DMS53 (cell line): Measurements from ENCODE around the gene IL18R1.
"Not testable (repeated sequence)": the region's sequence is repeated elsewhere in the genome, so short reads cannot be mapped to it uniquely, and the experiment has no call there.

ENCODE experiments used
- DNase-seq: peaks from one replicate; lab custom pipeline; 2025; lab: John Stamatoyannopoulos, UW

Gene IL18R1, protein sequence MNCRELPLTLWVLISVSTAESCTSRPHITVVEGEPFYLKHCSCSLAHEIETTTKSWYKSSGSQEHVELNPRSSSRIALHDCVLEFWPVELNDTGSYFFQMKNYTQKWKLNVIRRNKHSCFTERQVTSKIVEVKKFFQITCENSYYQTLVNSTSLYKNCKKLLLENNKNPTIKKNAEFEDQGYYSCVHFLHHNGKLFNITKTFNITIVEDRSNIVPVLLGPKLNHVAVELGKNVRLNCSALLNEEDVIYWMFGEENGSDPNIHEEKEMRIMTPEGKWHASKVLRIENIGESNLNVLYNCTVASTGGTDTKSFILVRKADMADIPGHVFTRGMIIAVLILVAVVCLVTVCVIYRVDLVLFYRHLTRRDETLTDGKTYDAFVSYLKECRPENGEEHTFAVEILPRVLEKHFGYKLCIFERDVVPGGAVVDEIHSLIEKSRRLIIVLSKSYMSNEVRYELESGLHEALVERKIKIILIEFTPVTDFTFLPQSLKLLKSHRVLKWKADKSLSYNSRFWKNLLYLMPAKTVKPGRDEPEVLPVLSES

DNA sequence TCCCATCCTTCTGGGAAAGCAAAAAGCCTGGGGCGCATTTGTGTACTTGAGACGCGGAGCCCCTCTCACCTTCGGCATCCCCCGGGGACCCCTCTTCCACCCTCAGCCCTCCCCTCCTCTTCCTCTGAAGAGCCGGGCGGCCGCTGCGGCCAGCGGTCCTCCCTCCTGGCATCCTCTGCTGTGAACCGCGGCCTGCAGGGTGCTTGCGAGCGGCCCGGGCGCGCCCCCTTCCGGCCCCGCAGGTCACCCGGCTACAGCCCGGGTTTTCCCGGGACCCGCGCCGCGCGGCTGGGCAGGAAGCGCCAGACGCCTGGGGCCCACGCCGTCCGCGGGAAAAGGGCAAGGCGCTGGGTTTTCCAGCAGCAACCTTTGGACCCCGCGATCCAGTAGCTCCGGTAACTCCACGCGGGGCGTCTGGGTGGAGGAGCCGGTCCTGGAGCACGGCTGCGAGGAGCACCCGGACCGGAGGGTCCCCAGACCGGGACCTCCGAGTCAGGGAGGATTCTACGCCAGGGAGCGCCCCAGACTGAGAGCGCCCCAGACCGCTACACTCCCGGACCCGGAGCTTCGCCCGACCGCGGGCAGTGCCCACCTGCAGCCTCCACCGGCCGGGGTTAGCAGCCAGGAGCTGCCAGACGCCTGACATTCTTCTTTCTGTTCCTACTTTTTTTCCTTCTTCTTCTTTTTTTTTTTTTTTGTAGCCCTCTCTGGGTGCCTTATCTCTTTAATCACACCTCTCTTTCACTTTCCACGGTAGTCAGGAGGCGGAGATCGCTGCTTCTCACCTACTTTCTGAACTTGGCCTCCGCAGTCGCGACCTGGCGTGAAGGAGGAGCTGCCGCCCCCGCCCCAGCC is at the start of gene IL18R1:
Gene IL18R1, plus strand, starts transcription at position 271 of the 855 bp plus-strand sequence. CDS start 6,865 bp downstream, outside the sequence.
- DNase-seq: peak; percentile 95

DNA sequence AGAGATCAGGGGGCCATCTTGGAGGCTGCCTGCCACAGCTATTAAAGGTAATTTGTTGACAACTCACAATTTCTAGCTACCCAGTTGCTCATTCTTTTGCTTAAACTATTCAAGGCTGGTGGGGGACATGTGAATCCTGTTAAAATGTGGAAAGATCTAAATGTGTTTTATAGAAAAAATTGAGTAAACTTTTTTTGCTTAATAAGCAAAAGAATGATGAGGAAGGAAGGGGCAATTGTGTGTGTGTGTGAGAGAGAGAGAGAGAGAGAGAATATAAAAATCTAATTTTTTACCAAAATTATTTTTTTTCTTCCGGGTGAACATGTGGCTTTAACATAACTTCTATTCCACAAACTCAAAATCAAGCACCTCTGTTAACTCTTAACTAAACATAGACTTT is 49.5 kb upstream of the IL18R1 start:
- DNase-seq: no peak

DNA sequence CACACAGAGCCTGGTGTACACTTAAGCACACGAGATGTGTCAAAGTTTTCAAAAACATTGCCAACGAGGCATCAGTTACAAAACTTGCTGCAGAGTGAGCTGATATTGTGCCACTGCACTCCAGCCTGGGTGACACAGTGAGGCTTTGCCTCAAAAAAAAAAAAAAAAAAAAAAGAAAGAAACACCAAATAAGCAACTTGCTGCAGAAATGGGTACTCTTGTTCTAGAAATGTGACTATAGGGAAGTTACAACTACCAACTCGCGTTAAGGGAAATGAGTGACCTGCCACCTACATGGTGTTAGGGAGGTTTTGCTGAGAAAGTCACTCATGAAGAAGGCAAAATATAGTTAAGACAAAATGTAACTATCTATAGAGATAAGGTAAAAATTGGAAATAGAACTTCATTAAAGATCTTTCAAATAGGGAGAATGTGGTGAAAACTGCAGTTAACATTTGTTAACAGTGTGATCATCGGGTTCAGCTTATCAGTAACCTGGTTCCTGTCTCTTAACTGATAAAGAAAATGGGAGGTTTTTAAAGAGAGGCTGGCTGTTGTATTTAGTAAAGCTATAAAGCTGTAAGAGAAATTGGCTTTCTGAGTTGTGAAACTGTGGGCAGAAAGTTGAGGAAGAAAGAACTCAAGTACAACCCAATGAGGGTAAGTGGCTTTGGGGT is 44.5 kb upstream of the IL18R1 start, which contains the start of gene IL1RL1:
Gene IL1RL1, plus strand, starts transcription at position 600 of the 677 bp plus-strand sequence. CDS start 26,702 bp downstream, outside the sequence.
- no peak for DNase-seq

DNA sequence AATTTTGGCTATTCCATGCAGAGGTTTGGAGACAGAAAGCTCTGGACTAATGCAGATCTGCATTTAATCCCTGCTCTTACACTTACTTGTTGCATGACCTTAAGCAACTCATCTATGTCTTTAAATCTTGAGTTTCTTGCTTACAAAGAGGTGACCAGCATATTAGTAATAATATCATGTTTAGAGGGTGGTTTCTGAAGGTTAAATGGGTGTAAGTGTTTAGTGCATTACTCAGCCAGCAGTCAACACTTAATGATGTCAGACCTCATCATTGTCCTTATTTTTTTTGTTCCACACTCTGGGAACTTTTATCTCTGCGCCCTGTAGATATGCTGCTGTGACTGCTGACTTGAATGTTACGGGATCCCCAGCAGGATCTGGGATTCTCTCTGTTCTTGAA is 42.6 kb upstream of the IL18R1 start:
- DNase-seq: no peak

DNA sequence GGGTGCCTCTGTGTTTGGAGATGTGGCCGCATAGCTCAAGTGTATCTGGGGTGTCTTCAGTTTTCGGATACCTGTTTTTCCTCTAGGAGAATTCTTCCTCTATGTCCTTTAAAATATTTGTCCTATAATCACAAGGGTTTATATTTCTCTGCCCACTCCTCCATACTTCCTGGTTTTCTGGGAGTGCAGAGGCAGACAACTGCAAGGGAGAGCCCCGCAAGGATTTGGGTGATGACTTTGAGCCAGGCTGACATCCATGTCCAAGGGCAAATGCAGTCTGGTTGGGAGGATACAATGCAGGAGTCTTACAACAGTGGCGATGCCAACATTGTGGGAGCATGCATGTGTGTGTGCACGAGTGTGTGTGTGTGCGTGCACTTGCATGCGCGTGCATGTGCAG is 42.1 kb upstream of the IL18R1 start:
- no peak for DNase-seq

DNA sequence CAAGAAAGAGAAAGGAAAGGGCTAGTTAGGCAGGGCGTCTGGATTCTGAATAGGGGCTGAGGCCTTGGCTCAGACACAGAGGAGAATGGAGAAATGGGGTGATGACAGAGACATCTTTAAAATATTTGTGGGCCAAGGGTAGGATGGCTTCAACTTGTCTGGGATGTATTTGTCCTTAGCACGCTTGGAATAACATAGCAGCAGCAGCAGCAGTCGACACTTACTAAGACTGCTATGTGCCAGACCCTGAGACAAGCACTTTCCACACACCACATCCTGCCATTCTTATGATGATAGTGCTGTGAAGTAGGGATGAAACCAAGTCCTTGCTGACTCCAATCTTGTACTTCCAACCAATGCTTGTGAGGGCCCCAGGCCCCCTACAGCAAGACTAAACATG is 41.6 kb upstream of the IL18R1 start:
- no peak for DNase-seq

DNA sequence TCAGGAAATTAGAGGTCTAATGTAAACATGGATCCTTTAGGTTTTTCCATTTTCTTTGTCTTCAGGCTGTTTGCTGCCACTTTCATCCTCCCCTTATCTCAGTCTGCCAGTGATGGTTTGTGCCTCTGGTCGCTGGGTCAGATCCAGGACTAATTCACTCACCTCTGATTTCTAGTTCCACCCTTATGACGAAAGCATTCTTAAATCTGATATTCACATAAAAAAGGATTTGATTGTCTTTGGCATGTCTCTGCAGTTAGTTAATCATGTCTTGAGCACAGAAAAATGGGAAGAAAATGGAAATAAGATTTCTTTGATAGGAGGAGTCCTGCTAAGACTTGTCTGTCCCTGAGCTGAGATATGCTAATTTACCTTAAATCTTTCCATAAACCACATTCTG is 39.7 kb upstream of the IL18R1 start:
- DNase-seq: no peak

DNA sequence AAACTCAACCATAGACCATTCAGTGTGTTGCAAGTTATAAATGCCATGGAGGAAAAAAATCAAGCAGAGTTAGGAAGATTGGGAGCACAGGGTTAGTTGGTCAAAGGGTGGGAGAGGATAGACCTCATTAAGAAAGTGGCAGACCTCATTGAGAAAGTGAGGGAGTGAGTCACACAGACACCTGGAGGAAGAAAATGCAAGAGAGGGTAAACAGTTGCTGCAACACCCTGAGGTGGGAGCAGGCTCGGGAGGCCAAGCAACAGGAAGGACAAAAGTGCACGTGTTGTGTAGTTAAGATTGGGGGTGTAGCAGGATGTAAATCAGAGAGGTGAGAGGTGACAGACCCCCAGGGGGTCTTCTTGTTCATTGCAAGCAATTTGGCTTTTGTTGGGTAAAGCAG is 37.9 kb upstream of the IL18R1 start:
- DNase-seq: peak; percentile 23

DNA sequence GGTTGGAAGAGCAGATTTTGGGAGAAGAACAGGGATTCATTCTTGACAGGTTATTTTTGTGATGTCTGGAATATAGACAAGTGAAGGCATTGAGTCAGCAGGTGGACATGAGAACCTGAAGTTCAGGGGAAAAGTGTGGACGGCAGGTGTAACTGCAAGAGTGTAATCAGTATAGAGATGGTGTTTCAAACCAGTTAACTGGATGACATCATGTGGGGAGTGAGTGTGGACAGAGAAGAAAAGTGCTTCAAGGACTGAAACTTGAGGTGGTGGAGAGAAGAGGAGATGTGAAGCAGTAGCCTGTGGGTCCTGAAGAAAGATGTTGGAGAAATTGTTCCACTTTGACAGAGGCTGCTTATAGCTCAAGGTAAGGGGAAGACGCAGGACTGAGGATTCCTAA is 37.2 kb upstream of the IL18R1 start:
- peak; percentile 66 for DNase-seq

DNA sequence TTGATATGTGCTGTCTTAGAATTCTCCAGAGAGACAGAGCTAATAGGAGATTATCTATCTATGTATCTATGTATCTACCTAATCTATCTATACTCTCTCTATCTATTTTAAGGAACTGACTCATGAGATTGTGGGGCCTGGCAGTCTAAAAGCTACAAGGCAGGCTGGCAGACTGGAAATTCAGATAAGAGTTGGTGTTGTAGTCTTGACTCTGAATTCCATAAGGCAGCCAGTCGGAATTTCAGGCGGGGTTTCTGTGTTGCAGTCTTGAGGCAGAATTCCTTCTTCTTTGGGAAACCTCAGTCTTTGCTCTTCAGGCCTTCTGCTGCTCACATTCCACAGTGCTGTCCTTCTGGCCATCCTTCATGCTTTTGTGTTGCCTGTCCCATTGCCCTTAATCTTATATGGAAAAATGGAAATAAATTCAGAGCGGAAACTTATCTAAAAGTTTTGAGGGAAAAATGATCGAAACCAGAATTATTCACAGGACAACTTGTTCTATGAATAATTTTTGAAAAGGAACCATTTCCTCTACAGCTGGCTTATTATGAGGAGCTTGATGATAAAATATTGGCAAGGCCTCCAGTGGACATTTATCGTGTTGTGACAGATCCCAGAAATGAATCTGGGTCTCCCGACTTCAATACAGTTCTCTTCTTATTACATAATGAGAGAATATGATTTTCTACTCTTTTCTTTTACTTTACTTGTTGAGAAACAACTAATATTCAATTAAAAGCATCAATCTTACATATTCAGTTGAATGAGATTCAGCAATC is 33.5 kb upstream of the IL18R1 start:
- no peak for DNase-seq

DNA sequence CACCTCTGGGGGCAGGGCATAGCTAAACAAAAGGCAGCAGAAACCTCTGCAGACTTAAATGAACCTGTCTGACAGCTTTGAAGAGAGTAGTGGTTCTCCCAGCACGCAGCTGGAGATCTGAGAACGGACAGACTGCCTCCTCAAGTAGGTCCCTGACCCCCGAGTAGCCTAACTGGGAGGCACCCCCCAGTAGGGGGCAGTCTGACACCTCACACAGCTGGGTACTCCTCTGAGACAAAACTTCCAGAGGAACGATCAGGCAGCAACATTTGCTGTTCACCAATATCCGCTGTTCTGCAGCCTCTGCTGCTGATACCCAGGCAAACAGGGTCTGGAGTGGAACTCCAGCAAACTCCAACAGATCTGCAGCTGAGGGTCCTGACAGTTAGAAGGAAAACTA is 30.7 kb upstream of the IL18R1 start:
- DNase-seq: not testable (repeated sequence)

DNA sequence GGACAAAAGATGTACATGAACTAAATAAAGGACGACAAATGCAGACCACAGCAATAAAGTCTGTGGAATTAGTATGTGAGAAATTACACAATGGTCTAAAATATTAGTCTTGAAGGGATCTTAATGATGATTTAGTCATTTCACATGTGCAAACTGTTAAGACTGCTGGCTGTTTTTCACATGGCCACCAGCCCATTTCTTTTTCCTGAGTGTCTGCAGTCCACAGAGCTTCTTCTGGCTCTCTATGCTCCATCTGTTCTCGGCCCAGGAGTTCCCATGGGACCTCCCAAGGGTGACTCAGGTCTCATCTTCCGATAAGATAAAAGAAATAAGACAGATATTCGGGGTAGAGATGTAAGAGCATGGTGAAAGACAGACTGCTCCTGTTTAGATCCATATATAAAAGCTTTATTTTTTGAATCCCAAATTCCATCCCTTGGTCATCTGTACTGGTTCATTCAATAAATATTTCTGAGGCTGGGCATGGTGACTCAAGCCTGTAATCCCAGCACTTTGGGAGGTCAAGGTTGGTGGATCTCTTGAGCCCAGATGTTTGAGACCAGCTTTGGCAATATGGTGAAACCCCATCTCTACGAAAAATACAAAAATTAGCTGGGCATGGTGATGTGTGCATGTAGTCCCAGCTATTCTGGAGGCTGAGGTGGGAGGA is 24.1 kb upstream of the IL18R1 start:
- no peak for DNase-seq

DNA sequence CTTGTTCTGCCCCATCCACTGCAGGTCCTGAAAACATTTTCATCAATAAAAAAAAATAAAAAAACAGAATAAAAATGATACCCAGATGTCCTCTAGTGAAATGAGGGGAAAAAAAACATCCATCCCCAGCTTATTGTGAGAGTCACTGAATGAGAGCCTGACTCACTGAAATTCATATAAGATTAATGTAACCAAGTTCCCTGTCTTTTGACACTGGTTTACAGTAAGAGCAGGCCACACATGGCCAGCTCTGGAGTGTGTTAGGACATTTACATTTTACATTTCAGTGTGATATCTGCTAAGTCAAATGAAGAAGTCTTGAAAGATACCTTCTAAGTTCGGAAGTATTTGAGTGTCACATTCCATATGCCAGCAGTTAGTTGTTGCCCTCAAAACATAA is 21.1 kb upstream of the IL18R1 start:
- DNase-seq: no peak

DNA sequence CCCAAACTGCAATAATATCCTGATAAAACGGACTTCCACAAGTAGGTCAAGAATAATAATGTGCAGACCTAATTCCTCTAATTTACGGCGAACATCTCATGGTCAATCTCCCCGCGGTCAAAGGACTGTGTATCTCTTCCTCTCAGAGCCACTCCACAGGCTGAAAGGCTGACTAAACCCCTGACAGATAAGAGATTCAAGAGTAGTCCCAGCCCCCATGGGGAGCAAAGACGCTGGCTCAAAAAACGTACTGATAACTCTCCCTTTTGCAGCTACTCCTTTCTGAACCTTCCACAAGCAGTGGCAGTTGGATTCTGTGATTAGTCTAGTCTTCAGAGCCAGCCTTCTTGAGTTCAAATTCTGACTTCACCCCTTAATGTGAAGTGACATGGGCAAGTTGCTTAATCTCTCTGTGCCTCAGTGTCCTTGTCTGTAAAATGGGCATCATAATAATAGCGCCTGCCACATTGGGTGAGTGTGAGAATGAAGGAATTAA is 19.7 kb upstream of the IL18R1 start:
- DNase-seq: no peak

DNA sequence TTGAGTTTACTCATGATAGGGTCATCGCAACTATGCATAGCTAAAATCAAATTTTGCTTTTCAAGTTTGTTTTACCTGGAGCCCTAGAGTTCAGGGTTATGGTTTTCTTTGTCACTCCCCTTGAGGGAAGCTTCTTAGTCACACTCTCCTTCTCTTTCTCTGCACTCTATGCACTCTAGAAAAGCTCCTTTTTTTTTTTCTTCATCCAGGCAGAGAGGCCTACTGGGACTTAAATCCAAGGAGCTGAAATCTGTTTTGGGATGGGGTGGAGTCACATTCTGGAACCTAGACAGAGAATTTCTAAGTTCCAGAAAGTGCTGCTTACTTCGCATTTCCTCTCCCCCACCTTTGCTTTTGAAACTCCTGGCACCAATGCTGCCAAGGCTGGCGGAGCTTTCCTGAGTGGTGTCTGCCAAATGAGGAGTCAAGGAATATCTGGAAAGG is 19.1 kb upstream of the IL18R1 start:
- no peak for DNase-seq

DNA sequence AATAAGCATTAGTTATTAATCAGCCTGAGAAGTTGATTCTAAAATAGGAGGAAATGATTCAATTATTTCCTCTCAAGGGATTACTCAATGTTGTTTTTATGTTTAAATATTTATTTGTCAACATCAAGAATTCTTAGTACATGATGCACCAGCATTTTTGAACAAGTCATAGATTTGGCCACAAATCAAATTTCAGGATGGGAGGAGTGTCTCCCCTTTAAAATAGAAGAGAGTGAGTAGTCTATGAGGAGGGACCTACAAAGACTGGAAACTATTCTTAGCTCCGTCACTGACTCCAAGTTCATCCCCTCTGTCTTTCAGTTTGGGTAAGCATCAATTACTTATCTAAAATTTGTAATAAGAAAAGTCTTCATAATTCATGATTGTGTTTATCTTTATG is 18.6 kb upstream of the IL18R1 start:
- DNase-seq: no peak

DNA sequence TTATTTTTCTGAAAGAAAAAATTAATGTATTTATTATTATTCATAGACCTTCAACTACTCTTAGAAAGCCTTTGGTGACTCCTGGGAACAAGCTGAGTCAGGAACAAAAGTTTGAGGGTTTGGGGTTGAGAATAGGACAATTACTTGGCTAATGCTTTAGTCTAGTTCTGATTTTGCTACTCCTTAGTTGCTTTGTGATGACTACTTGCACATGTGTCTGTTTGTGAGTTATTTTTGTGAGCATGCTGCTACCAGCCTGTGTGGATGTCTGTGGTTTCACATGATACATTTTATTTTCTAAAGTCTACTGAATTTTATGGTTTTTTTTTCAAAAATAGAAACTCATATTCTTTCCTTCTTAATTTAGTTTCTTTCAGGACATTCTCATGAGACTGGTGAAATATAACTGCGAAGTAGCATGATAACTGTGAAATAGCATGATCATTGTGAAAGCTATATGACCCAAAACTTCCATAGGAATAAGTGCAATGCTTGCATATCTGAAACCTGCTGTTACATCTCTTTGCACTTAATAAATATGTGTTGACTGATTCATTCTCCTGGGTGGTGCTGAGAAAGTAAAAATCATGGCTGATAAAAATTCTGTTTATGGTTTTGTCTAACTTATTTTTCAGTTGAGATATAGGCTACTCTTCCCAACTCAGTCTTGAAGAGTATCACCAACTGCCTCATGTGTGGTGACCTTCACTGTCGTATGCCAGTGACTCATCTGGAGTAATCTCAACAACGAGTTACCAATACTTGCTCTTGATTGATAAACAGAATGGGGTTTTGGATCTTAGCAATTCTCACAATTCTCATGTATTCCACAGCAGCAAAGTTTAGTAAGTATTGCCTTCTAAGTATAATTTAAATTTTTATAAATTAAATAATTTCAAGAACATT is 17.9 kb upstream of the IL18R1 start:
- no peak for DNase-seq

DNA sequence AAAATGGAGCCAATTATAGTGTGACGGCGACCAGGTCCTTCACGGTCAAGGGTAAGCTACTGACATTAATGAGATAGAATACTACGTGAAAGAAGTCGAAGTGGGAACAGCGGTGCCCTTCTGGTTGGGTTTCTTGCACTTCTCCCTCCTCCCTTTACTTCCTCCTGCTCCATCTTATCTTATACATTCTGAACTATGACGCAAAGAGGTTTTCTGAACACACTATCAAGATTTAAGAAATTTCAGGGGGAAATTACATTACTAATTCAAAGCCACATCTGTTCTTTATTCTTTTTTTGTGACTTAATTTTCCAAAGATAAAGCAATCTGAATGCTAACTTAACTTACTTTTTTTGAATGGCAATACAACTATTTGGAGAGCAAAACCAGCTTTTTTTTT is 14.8 kb upstream of the IL18R1 start:
- no peak for DNase-seq

DNA sequence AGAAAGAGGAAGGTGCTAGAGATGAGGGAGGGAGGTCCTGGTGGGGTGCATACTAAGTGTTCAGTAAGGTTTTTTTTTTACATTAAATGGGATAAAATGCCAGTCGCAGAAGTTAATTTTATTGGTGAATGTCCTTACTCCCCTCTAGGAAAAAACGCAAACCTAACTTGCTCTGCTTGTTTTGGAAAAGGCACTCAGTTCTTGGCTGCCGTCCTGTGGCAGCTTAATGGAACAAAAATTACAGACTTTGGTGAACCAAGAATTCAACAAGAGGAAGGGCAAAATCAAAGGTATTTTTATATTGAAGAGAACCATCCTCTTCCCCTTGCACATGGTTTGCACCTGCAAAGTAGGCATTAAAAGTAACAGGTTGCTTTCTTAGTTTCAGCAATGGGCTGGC is 12.7 kb upstream of the IL18R1 start:
- no peak for DNase-seq

DNA sequence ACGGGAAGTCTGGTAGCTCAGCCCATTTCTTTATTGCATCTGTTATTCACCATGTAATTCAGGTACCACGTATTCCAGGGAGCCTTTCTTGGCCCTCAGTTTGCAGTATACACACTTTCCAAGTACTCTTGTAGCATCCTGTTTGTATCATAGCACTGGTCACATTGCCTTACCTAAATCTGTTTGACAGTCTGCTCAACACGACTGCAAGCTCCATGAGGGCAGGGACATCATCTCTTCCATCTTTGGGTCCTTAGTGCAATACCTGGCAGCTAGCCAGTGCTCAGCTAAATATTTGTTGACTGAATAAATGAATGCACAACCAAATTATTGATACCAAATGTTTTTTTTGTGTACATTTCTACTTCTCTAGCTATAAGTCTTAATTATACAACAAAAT is 11.2 kb upstream of the IL18R1 start:
- no peak for DNase-seq
